HG03066 (cell line): ENCODE results near the gene KBTBD13.

Experiments
- ATAC-seq: cut with Tn5 transposase; IDR thresholded peaks from one replicate; pipeline ENCODE4 v1.9.1; 2021; ENCODE audit warnings: low read depth; ENCODE audit not compliant: unreplicated experiment

Gene KBTBD13

GRCh38 chr15:65076486-65077290 is at the start of gene KBTBD13:
Gene KBTBD13, plus strand, starts transcription at chr15:65076746. Its CDS starts 70 bp downstream, at chr15:65076816.
- no peak for ATAC-seq

GRCh38 chr15:65026756-65027155 is 49.8 kb upstream of the KBTBD13 start:
- ATAC-seq: no peak

- ATAC-seq: no peak
Observed at GRCh38 chr15:65027593-65027992, 49.0 kb upstream of the KBTBD13 start.

GRCh38 chr15:65028338-65028737 is 48.2 kb upstream of the KBTBD13 start:
- ATAC-seq: no peak

GRCh38 chr15:65028921-65029735 is 47.4 kb upstream of the KBTBD13 start, which contains the start of gene MTFMT:
Gene MTFMT, minus strand, starts transcription at chr15:65029639. Its CDS starts 26 bp downstream, at chr15:65029613.
- peak; percentile 56 for ATAC-seq

GRCh38 chr15:65029736-65030208 is 46.8 kb upstream of the KBTBD13 start:
- ATAC-seq: no peak

- no peak for ATAC-seq
Observed at GRCh38 chr15:65032801-65033537, 43.6 kb upstream of the KBTBD13 start.

GRCh38 chr15:65033659-65034269 is 42.8 kb upstream of the KBTBD13 start:
- ATAC-seq: no peak

- ATAC-seq: no peak
Observed at GRCh38 chr15:65034719-65035118, 41.8 kb upstream of the KBTBD13 start.

- no peak for ATAC-seq
Observed at GRCh38 chr15:65037309-65037708, 39.2 kb upstream of the KBTBD13 start.

GRCh38 chr15:65038428-65038827 is 38.1 kb upstream of the KBTBD13 start:
- no peak for ATAC-seq

- ATAC-seq: no peak
Observed at GRCh38 chr15:65038836-65039235, 37.7 kb upstream of the KBTBD13 start.

GRCh38 chr15:65040461-65040860 is 36.1 kb upstream of the KBTBD13 start:
- no peak for ATAC-seq

GRCh38 chr15:65041787-65042186 is 34.8 kb upstream of the KBTBD13 start:
- no peak for ATAC-seq

- ATAC-seq: no peak
Observed at GRCh38 chr15:65042776-65043327, 33.7 kb upstream of the KBTBD13 start.

GRCh38 chr15:65044218-65044617 is 32.3 kb upstream of the KBTBD13 start:
- peak; percentile 68 for ATAC-seq

GRCh38 chr15:65044724-65045481 is 31.6 kb upstream of the KBTBD13 start, which contains the start of gene SLC51B:
Gene SLC51B, plus strand, starts transcription at chr15:65045387. Its CDS starts 4,618 bp downstream, at chr15:65050005.
- no peak for ATAC-seq

GRCh38 chr15:65048241-65048640 is 28.3 kb upstream of the KBTBD13 start:
- no peak for ATAC-seq

- ATAC-seq: peak; percentile 83
Observed at GRCh38 chr15:65049418-65049840, 27.1 kb upstream of the KBTBD13 start.
